ENCODE measurements around the gene SORBS1. TPM values are rescaled to one million over a fixed set of nuclear protein-coding genes. Genes with fewer than 3 reads are reported as not detected.

SORBS1 gene
- total RNA-seq, 4 donors from 2014 or later: 21.5 to 65.8 (median 30.1) TPM

DNA sequence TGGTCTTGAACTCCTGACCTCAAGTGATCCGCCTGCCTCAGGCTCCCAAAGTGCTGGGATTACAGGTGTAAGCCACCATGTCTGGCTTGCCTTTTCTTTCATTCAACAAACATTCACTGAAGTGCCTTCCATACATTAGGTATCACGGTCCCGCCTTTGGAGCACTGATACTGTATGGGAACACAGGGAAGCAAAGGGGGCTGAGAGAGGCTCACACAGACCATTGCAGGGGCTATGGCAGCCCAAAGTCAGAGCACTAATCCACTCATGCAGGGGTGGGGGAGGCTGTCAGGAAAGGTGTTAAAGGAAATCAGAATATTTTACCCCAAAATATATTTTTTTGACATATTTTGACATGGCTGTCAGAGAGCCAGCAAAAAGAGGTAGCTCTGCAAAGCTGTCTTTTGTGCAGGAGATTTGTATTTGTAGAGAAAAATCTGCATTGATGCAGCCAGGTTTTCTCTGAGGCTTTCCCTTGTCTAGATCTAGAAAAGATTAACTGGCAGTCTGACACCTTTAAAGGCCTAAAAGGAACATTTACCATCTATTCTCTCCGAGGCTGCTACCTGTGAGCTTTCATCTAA lies 228.4 kb downstream of the SORBS1 start:
- no peak for DNase-seq
- Histone ChIP-seq H3K4me3 (replicated peaks in 1 of 3) (no peak overlapping the region), H3K4me1 (peaks cover 7 to 39% of the 10 kb centered on the region in 2 donors), H3K36me3 (no peaks in the 10 kb centered on the region), H3K27me3 (no peaks in the 10 kb centered on the region), H3K9me3 (no peaks in the 10 kb centered on the region), H3K27ac (no peak overlapping the region)
- TF ChIP-seq, protein P1, sequence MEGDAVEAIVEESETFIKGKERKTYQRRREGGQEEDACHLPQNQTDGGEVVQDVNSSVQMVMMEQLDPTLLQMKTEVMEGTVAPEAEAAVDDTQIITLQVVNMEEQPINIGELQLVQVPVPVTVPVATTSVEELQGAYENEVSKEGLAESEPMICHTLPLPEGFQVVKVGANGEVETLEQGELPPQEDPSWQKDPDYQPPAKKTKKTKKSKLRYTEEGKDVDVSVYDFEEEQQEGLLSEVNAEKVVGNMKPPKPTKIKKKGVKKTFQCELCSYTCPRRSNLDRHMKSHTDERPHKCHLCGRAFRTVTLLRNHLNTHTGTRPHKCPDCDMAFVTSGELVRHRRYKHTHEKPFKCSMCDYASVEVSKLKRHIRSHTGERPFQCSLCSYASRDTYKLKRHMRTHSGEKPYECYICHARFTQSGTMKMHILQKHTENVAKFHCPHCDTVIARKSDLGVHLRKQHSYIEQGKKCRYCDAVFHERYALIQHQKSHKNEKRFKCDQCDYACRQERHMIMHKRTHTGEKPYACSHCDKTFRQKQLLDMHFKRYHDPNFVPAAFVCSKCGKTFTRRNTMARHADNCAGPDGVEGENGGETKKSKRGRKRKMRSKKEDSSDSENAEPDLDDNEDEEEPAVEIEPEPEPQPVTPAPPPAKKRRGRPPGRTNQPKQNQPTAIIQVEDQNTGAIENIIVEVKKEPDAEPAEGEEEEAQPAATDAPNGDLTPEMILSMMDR (IDR thresholded peaks at IDR 0.05): no peak
- TF ChIP-seq POLR2A (IDR thresholded peaks at IDR 0.05): no peak
- WGBS, 2 donors: 91 to 97% methylated on average over 4 of the region's 4 CpGs
- intact Hi-C loops (cut with DNase I): no loop called here

DNA sequence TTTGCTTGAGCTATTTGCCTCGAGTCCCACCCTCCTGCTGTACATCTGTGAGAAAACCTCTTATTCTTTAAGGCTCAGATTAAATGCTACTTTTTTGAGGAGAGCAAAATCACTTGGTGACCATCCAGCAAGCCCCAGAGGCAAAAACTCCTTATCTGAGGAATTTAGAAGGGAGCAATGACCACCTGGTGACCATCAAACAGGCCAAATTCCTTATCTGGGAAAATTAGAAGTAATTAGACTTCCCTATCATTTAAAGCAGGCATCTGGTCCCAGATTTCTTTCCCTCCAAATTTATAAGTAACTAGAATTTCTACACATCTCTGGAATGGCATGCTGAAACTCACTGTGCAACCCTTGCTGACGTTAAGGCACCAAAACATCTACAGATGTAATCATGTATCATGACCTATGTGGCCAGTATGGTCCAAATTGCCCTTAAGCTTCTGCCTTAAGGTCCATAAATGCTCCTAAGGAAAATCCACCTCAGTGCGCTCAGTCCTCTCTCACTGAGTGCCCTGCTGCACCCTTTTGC lies 229.5 kb downstream of the SORBS1 start:
- H3K27ac ChIP-seq: no peak overlapping the region
- TF ChIP-seq POLR2A (IDR thresholded peaks at IDR 0.05): no peak
- TF ChIP-seq, protein P1 (IDR thresholded peaks at IDR 0.05): no peak
- H3K36me3 ChIP-seq: no peaks in the 10 kb centered on the region
- H3K9me3 ChIP-seq: no peaks in the 10 kb centered on the region
- peaks cover 0 to 39% of the 10 kb centered on the region in 2 donors for H3K4me1 ChIP-seq
- intact Hi-C loops (cut with DNase I): no loop called here
- no peaks in the 10 kb centered on the region for H3K27me3 ChIP-seq
- no peak for DNase-seq
- H3K4me3 ChIP-seq (replicated peaks in 1 of 3): no peak overlapping the region
- WGBS, 2 donors: 91 to 96% methylated on average over 3 of the region's 3 CpGs

DNA sequence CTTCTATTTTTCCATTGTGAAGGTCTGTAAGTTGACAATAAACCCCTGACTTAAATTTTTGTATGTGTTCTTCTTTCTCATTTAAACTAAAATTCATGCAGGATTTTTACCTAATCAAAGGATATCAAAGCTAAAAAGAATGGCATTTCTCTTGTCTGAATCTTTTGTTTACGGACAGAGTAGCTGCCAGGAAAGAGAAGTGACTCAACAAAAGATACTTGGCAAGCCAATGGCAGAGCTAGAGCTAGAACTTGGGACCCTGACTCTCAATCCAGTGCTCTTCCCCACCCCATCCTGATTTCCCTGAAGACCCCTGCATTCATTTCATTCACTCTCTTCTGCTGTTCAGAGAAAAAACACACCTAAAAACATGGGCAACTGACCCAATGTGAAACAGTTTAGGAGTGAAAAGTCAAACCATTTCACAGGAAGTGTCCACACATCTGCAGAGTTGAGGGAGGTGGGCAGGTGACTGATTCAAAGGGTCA lies 230.2 kb downstream of the SORBS1 start:
- no peaks in the 10 kb centered on the region for H3K36me3 ChIP-seq
- H3K27ac ChIP-seq: no peak overlapping the region
- no peak overlapping the region for H3K4me3 ChIP-seq (replicated peaks in 1 of 3)
- TF ChIP-seq, protein P1 (IDR thresholded peaks at IDR 0.05): no peak
- TF ChIP-seq POLR2A (IDR thresholded peaks at IDR 0.05): no peak
- DNase-seq: no peak
- H3K9me3 ChIP-seq: no peaks in the 10 kb centered on the region
- WGBS, 2 donors: 90 to 93% methylated on average over 1 of the region's 1 CpG
- H3K27me3 ChIP-seq: no peaks in the 10 kb centered on the region
- peaks cover 0 to 37% of the 10 kb centered on the region in 2 donors for H3K4me1 ChIP-seq
- intact Hi-C loops (cut with DNase I): no loop called here

DNA sequence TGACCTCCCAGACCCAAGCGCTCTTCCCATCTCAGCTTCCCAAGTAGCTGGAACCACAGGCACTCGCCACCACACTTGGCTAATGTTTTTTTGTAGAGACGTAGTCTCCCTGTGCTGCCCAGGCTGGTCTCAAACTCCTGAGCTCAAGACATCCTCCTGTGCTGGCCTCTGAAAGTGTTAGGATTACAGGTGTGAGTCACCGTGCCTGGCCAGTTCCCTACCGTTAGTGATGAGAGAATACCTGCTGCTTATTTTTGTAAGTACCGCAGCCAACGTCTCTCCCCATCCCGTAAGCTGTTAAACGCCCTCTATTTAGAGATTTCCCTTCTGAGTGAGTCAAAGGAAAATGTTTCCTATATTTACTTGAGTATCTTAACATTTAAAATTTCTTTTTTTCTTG lies 231.9 kb downstream of the SORBS1 start:
- Histone ChIP-seq H3K27ac (peak overlapping the region in 2 of 3 donors; percentile 19 to 43), H3K4me1 (peaks cover 0 to 28% of the 10 kb centered on the region in 2 donors), H3K27me3 (no peaks in the 10 kb centered on the region), H3K9me3 (no peaks in the 10 kb centered on the region), H3K4me3 (replicated peaks in 1 of 3) (no peak overlapping the region), H3K36me3 (no peaks in the 10 kb centered on the region)
- DNase-seq: no peak
- TF ChIP-seq POLR2A (IDR thresholded peaks at IDR 0.05): no peak
- TF ChIP-seq, protein P1 (IDR thresholded peaks at IDR 0.05): no peak
- 88 to 89% methylated on average over 9 of the region's 9 CpGs for WGBS, 2 donors
- intact Hi-C loops (cut with DNase I): no loop called here

DNA sequence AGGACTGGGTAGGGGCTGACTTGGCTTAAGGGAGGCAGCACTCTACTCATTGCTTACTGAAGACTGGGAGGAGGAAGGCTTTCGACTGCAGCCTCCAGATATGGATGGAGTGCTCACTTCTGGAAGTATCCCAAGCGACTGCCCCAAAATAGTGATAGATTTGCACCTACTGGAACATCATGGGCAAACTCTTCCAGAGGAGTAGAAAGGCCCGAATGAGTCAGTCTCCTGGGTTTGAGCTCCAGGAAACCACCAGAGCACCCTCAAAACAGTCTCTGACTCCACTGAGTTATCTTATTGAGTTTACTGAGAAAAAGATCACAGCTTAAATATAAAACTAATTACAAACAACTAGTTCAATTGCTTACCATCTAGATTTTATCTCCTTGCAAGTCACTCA lies 233.2 kb downstream of the SORBS1 start:
- Histone ChIP-seq H3K9me3 (no peaks in the 10 kb centered on the region), H3K4me1 (peaks cover 0 to 25% of the 10 kb centered on the region in 2 donors), H3K36me3 (no peaks in the 10 kb centered on the region), H3K27me3 (no peaks in the 10 kb centered on the region), H3K27ac (peak overlapping the region in 1 of 3 donors; percentile 50), H3K4me3 (replicated peaks in 1 of 3) (no peak overlapping the region)
- TF ChIP-seq, protein P1 (IDR thresholded peaks at IDR 0.05): no peak
- TF ChIP-seq POLR2A (IDR thresholded peaks at IDR 0.05): no peak
- DNase-seq: no peak
- intact Hi-C loops (cut with DNase I): no loop called here
- 84 to 91% methylated on average over 3 of the region's 3 CpGs for WGBS, 2 donors
